GM18909 (cell line): ENCODE data around the gene SENP5.
"Not testable (repeated sequence)": the region's sequence is repeated elsewhere in the genome, so short reads cannot be mapped to it uniquely, and the experiment has no call there.

Experiments
- ATAC-seq: cut with Tn5 transposase; IDR thresholded peaks from one replicate; pipeline ENCODE4 v1.9.1; 2021; ENCODE audit warnings: mild to moderate bottlenecking; ENCODE audit not compliant: unreplicated experiment, poor library complexity

The SENP5 gene

GRCh38 chr3:196938576-196938975 is 70.9 kb downstream of the SENP5 start:
- ATAC-seq: no peak

GRCh38 chr3:196941729-196942225 is 74.1 kb downstream of the SENP5 start:
- ATAC-seq: peak; percentile 35

- ATAC-seq: peak; percentile 92
Measured at GRCh38 chr3:196942226-196942914, 74.7 kb downstream of the SENP5 start, which contains the start of gene NCBP2. NCBP2 (minus strand) TSS chr3:196942528; CDS start chr3:196942503, 25 bp downstream.

- ATAC-seq: peak; percentile 13
Measured at GRCh38 chr3:196942915-196943277, 75.2 kb downstream of the SENP5 start.

GRCh38 chr3:196944037-196944790 is 76.5 kb downstream of the SENP5 start:
- not testable (repeated sequence) for ATAC-seq

GRCh38 chr3:196947136-196947859 is 79.6 kb downstream of the SENP5 start:
- ATAC-seq: no peak

- no peak for ATAC-seq
Measured at GRCh38 chr3:196947860-196948441, 80.2 kb downstream of the SENP5 start.

GRCh38 chr3:196948442-196949284 is 80.9 kb downstream of the SENP5 start:
- no peak for ATAC-seq

- no peak for ATAC-seq
Measured at GRCh38 chr3:196949285-196949619, 81.5 kb downstream of the SENP5 start.

- no peak for ATAC-seq
Measured at GRCh38 chr3:196949750-196950149, 82.0 kb downstream of the SENP5 start.

- ATAC-seq: no peak
Measured at GRCh38 chr3:196951371-196951770, 83.7 kb downstream of the SENP5 start.

- no peak for ATAC-seq
Measured at GRCh38 chr3:196954832-196955231, 87.1 kb downstream of the SENP5 start.

GRCh38 chr3:196962108-196962929 is 94.6 kb downstream of the SENP5 start:
- no peak for ATAC-seq

- peak; percentile 54 for ATAC-seq
Measured at GRCh38 chr3:196962930-196963630, 95.4 kb downstream of the SENP5 start.

GRCh38 chr3:196963631-196963953 is 95.9 kb downstream of the SENP5 start:
- no peak for ATAC-seq

GRCh38 chr3:196965112-196965803 is 97.5 kb downstream of the SENP5 start:
- ATAC-seq: no peak

GRCh38 chr3:196965804-196966173 is 98.1 kb downstream of the SENP5 start:
- ATAC-seq: no peak
